GM12892 (cell line): ENCODE data around the gene TMEM38A.
A peak's percentile ranks its signal among the peaks of the same experiment; 100 is the strongest.

Experiments used
- POLR2A ChIP-seq: IDR thresholded peaks from 2 replicates; pipeline ENCODE4 v1.6.1; 2011; ENCODE audit warnings: low read depth, low read length, control low read depth
- POLR2AphosphoS5 ChIP-seq: IDR thresholded peaks from 2 replicates; pipeline ENCODE4 v1.6.1; 2011; ENCODE audit warnings: low read depth, low read length, control low read depth
- TAF1 ChIP-seq: IDR thresholded peaks from 2 replicates; pipeline ENCODE4 v1.6.1; 2011; ENCODE audit warnings: low read depth, mild to moderate bottlenecking, control low read depth, low read length, borderline replicate concordance

DNA sequence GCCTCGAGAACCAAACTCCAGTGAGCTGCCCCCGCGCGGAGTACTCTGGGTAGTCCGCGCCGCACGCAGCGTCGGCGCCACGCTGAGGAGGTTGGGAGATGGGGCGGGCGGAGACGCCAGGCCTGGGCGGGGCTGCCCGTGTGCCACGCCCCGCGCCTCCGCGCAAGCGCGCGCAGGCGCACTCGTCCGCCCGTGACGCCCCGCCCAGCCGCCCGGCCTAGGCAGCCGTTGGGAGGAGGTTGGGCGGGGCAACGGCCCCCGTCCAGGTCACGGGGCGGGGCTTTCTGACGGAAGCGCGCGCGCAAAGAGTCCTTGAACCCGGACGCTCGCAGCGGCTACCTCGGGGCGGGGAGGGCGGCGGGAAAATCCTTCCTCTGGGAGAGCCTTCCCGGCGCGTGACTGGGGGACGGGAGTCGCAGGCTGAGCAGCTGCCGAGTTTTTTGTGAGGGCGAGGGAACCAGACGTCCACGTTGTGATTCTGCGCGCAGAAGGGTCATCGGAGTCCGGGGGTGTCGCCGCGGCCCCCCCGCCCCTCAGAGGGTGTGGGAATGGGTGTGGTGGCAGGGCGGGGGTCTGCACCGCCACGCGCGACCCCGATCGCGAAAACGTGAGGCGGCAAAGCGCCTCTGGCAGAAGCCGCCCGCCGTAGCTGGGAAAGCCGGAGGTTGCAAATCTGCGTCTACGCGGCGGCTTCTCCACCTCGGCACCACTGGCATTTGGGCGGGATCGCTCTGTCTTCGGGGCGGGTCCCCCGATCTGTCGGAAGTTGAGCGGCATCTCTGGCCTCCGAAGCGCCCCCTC, 32.6 kb upstream of the TMEM38A start, which contains the start of gene MED26:
- TF ChIP-seq POLR2A (peak; percentile 87), POLR2AphosphoS5 (peak; percentile 62), TAF1 (peak; percentile 92)
